Endothelial cell of umbilical vein (primary cell): ENCODE data around the gene ABAT. TPM values are rescaled to one million over a fixed set of nuclear protein-coding genes. Genes with fewer than 3 reads are reported as not detected.

ENCODE experiments used
- BruUV-seq: library from RNA; stranded (reverse); fragments of 400-500 nt; replicated peaks from 2 replicates; lab custom pipeline; 2021; lab: Mats Ljungman, UMichigan
- CTCF ChIA-PET: fragments of 300-600, 350-600 bp; sonication (Branson Sonifier 250); formaldehyde crosslinking; loops from one replicate; lab custom pipeline; 2021; ENCODE audit warnings: antibody characterized with exemption, inconsistent platforms; lab: Charles Lee
- POLR2A ChIA-PET: fragments of 300-600, 350-600 bp; sonication (Branson Sonifier 250); formaldehyde crosslinking; loops from one replicate; lab custom pipeline; 2021; ENCODE audit warnings: antibody characterized with exemption, inconsistent platforms; lab: Charles Lee
- DNase-seq: peaks from one replicate; pipeline ENCODE4 v3.0.0-alpha.2; 2011; ENCODE audit warnings: low read depth, low spot score
- FAIRE-seq: peaks from 2 replicates; lab custom pipeline; 2011; peaks lifted over from hg19 to GRCh38; lab: Jason Lieb, UNC
- H2AFZ ChIP-seq: 2 replicates; pipeline ENCODE4 v1.6.0; 2012; ENCODE audit warnings: low read depth, low read length, control low read depth, inconsistent platforms
- H3K27ac ChIP-seq: 2 replicates; pipeline ENCODE4 v1.5.1; 2011; ENCODE audit warnings: low read depth, mild to moderate bottlenecking, control low read depth, low read length, moderate library complexity; ENCODE audit not compliant: insufficient read depth
- H3K27me3 ChIP-seq, 2 experiments: 2 replicates each; pipeline versions ENCODE4 v1.6.0 to v1.6.1; 2011; ENCODE audit warnings: low read length in 2 of 2, mixed read lengths in 1 of 2; ENCODE audit not compliant: control insufficient read depth in 2 of 2, insufficient read depth in 2 of 2
- H3K36me3 ChIP-seq, 2 experiments: 2 replicates in 1 of 2; 3 replicates in 1 of 2; pipeline ENCODE4 v1.5.1; 2011; ENCODE audit warnings: low read length in 2 of 2, mild to moderate bottlenecking in 1 of 2, moderate library complexity in 1 of 2; ENCODE audit not compliant: control insufficient read depth in 2 of 2, insufficient read depth in 2 of 2; ENCODE audit errors: extremely low read depth in 1 of 2
- H3K4me1 ChIP-seq: 3 replicates; pipeline ENCODE4 v1.5.1; 2011; ENCODE audit warnings: mild to moderate bottlenecking, low read length; ENCODE audit not compliant: control insufficient read depth, insufficient read depth; ENCODE audit errors: extremely low read depth
- H3K4me2 ChIP-seq: 2 replicates; pipeline ENCODE4 v1.6.1; 2011; ENCODE audit warnings: low read length, control low read depth, mixed read lengths; ENCODE audit not compliant: insufficient read depth
- H3K4me3 ChIP-seq, 3 experiments: fragments of 200-600 bp in 1 of 3; sonication (generic), shearing (Covaris generic) in 1 of 3; replicated peaks in 1 of 3; 2 replicates each; pipeline ENCODE4 v1.5.1; 2011 to 2016; ENCODE audit warnings: control low read depth in 3 of 3, low read length in 3 of 3, mild to moderate bottlenecking in 2 of 3, inconsistent platforms in 1 of 3, low read depth in 1 of 3, moderate library complexity in 1 of 3; ENCODE audit not compliant: insufficient read depth in 1 of 3
- H3K79me2 ChIP-seq: 2 replicates; pipeline ENCODE4 v1.6.0; 2012; ENCODE audit warnings: low read length, inconsistent platforms; ENCODE audit not compliant: control insufficient read depth, insufficient read depth
- H3K9ac ChIP-seq: replicated peaks from 2 replicates; pipeline ENCODE3; 2011; ENCODE audit warnings: low read length, control low read depth; ENCODE audit not compliant: insufficient read depth; ENCODE audit errors: extremely low read depth
- H3K9me1 ChIP-seq: replicated peaks from 3 replicates; pipeline ENCODE4 v1.6.0; 2011; ENCODE audit warnings: mild to moderate bottlenecking, low read length; ENCODE audit not compliant: control insufficient read depth, insufficient read depth; ENCODE audit errors: extremely low read depth
- H3K9me3 ChIP-seq: replicated peaks from 2 replicates; pipeline ENCODE4 v1.5.1; 2012; ENCODE audit warnings: low read length, inconsistent platforms; ENCODE audit not compliant: control insufficient read depth, insufficient read depth
- H4K20me1 ChIP-seq: replicated peaks from 2 replicates; pipeline ENCODE3; 2011; ENCODE audit warnings: mild to moderate bottlenecking, low read length; ENCODE audit not compliant: control insufficient read depth, insufficient read depth; ENCODE audit errors: extremely low read depth
- EZH2 ChIP-seq: IDR thresholded peaks from 2 replicates; pipeline ENCODE4 v1.6.1; 2012; ENCODE audit warnings: borderline replicate concordance, low read depth, mild to moderate bottlenecking, moderate library complexity, low read length, inconsistent platforms; ENCODE audit not compliant: severe bottlenecking
- FOS ChIP-seq: IDR thresholded peaks from 2 replicates; pipeline ENCODE4 v1.6.1; 2011; ENCODE audit warnings: mild to moderate bottlenecking, low read length, moderate library complexity, borderline replicate concordance; ENCODE audit not compliant: insufficient read depth
- GATA2 ChIP-seq: IDR thresholded peaks from 2 replicates; pipeline ENCODE4 v1.7.0; 2011; ENCODE audit warnings: low read depth, mild to moderate bottlenecking, moderate library complexity, mixed read lengths, low read length; ENCODE audit not compliant: insufficient read length, insufficient read depth
- JUN ChIP-seq: IDR thresholded peaks from 2 replicates; pipeline ENCODE4 v1.6.1; 2011; ENCODE audit warnings: borderline replicate concordance, low read depth; ENCODE audit not compliant: insufficient read length, insufficient read depth
- MAX ChIP-seq: IDR thresholded peaks from 2 replicates; pipeline ENCODE4 v1.6.1; 2011; ENCODE audit not compliant: insufficient read depth, insufficient read length
- MYC ChIP-seq: IDR thresholded peaks from one replicate; pipeline ENCODE4 v1.6.1; 2011; ENCODE audit warnings: mild to moderate bottlenecking, low read depth, low read length
- POLR2A ChIP-seq: IDR thresholded peaks from 2 replicates; pipeline ENCODE4 v1.6.1; 2012; ENCODE audit warnings: low read depth, mild to moderate bottlenecking, control low read depth, low read length
- POLR2AphosphoS5 ChIP-seq: IDR thresholded peaks from 2 replicates; pipeline ENCODE4 v1.6.1; 2012; ENCODE audit warnings: low read depth, mild to moderate bottlenecking, control low read depth, low read length, moderate library complexity; ENCODE audit not compliant: insufficient read depth
- dilution Hi-C: fragments of 300-500 bp; cut with MboI; formaldehyde crosslinking; loops from one replicate; pipeline ENCODE4 v1.15.0; 2019; ENCODE audit warnings: low sequenced_read_pairs; ENCODE audit not compliant: extremely low pct_ligation_motif_present
- intact Hi-C: fragments of 100-400 bp; cut with micrococcal nuclease; formaldehyde crosslinking; loops from one replicate; pipeline ENCODE4 v1.10.0; 2022
- polyA plus RNA-seq, 4 experiments: library from polyadenylated mRNA; depleted of rRNA in 3 of 4; stranded (reverse) in 3 of 4; unstranded in 1 of 4; fragments of >200 nt; gene quantifications; 2 replicates each; pipeline versions ENCODE4 v1.2.1 to v1.2.3, GENCODE V29; 2011 to 2012; ENCODE audit warnings: missing spikeins in 1 of 4
- total RNA-seq: library from RNA; stranded (reverse); gene quantifications from 2 replicates; pipeline ENCODE4 v1.2.3, GENCODE V29; 2021
- TF ChIP-seq, protein P1 (sequence below), 2 donors: IDR thresholded peaks; 1 replicate in 1 of 2; 2 replicates in 1 of 2; pipeline ENCODE4 v1.5.1; 2011; ENCODE audit warnings: low read length in 2 of 2, mild to moderate bottlenecking in 2 of 2, moderate library complexity in 2 of 2, control low read depth in 1 of 2, inconsistent platforms in 1 of 2, low read depth in 1 of 2; ENCODE audit not compliant: insufficient read depth in 1 of 2; ENCODE audit errors: extremely low read depth in 1 of 2

The ABAT gene
- total and polyA plus RNA-seq, 2 donors (not counting 3 experiments of a cell fraction or from before 2014, with no cell fraction given): 1.3 to 1.4 TPM

DNA sequence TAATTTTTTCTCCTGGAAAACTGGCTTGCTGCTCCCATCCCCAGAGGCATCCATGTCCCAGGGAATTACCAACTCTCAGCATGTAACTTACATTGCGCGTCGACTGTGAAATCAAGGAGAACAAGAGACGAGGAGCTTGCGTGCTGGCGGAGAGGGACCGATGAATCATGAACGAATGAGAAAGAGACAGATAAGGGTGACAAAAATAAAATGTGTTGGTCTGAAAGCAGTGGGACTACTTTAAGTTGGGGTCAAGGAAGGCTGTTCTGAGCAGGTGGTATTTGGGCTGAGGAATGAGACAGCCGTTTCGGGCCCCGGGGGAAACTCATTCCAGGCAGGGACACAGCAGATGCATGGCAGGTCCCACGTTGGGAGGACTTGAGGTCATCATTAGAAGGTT, 22.5 kb downstream of the ABAT start:
- no peak overlapping the region for H3K4me2 ChIP-seq
- no peak overlapping the region for H2AFZ ChIP-seq
- FAIRE-seq (no peak), DNase-seq (no peak)
- no peak overlapping the region for H3K4me3 ChIP-seq
- H3K27me3 ChIP-seq: no peaks in the 10 kb centered on the region
- no peaks in the 10 kb centered on the region for H3K9me3 ChIP-seq
- H3K4me1 ChIP-seq: no peaks in the 10 kb centered on the region
- H3K9ac ChIP-seq: no peak overlapping the region
- CTCF ChIA-PET: no interaction called here
- TF ChIP-seq POLR2AphosphoS5: no peak
- no peak for TF ChIP-seq GATA2
- no peak for TF ChIP-seq MYC
- TF ChIP-seq EZH2: no peak
- H3K79me2 ChIP-seq: no peaks in the 10 kb centered on the region
- intact Hi-C loops (no loop called here), dilution Hi-C loops (no loop called here)
- H4K20me1 ChIP-seq: no peaks in the 10 kb centered on the region
- H3K27ac ChIP-seq: no peak overlapping the region
- no TSS peak for BruUV-seq
- H3K36me3 ChIP-seq: no peaks in the 10 kb centered on the region
- POLR2A ChIA-PET: no interaction called here
- no peaks in the 10 kb centered on the region for H3K9me1 ChIP-seq

DNA sequence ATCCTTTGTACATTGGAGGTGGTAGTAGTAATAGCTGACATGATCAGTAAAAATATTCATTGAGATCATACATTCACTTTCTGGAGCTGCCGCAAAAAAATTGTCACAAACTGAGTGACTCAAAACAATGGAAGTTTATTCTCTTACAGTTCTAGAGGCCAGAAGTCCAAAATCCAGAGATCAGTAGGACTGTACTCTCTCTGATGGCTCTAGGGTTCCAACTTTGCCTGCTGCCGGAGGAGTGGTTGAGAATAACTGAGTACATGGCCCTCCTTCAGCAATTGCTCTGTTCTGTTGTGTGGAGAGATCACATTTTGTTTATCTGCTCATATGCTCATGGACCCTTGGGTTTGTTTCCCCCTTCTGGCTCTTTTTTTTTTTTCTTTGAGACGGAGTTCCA, 23.5 kb downstream of the ABAT start:
- no peak overlapping the region for H3K27ac ChIP-seq
- no peaks in the 10 kb centered on the region for H3K27me3 ChIP-seq
- BruUV-seq: no TSS peak
- dilution Hi-C loops (no loop called here), intact Hi-C loops (no loop called here)
- no peak overlapping the region for H2AFZ ChIP-seq
- FAIRE-seq: no peak
- H4K20me1 ChIP-seq: no peaks in the 10 kb centered on the region
- TF ChIP-seq FOS (no peak), MYC (no peak), JUN (no peak), EZH2 (no peak), MAX (no peak), GATA2 (no peak), POLR2AphosphoS5 (no peak), POLR2A (no peak)
- TF ChIP-seq, protein P1, sequence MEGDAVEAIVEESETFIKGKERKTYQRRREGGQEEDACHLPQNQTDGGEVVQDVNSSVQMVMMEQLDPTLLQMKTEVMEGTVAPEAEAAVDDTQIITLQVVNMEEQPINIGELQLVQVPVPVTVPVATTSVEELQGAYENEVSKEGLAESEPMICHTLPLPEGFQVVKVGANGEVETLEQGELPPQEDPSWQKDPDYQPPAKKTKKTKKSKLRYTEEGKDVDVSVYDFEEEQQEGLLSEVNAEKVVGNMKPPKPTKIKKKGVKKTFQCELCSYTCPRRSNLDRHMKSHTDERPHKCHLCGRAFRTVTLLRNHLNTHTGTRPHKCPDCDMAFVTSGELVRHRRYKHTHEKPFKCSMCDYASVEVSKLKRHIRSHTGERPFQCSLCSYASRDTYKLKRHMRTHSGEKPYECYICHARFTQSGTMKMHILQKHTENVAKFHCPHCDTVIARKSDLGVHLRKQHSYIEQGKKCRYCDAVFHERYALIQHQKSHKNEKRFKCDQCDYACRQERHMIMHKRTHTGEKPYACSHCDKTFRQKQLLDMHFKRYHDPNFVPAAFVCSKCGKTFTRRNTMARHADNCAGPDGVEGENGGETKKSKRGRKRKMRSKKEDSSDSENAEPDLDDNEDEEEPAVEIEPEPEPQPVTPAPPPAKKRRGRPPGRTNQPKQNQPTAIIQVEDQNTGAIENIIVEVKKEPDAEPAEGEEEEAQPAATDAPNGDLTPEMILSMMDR (IDR thresholded peaks at IDR 0.05; ENCODE audit: extremely low read depth in 1 of 2, insufficient read depth in 1 of 2, low read depth in 1 of 2, low read length in 2 of 2): no peak
- H3K9me1 ChIP-seq: no peaks in the 10 kb centered on the region
- ChIA-PET POLR2A (no interaction called here), CTCF (no interaction called here)
- no peak for DNase-seq
- H3K4me1 ChIP-seq: no peaks in the 10 kb centered on the region
- H3K4me3 ChIP-seq: no peak overlapping the region
- H3K4me2 ChIP-seq: no peak overlapping the region
- no peaks in the 10 kb centered on the region for H3K9me3 ChIP-seq
- no peaks in the 10 kb centered on the region for H3K79me2 ChIP-seq
- no peak overlapping the region for H3K9ac ChIP-seq
- no peaks in the 10 kb centered on the region for H3K36me3 ChIP-seq
